Stimulated activated CD8-positive, alpha-beta memory T cell treated with anti-CD3 and anti-CD28 coated beads, Interleukin-15, amount 100 ng/mL, for 48 hours (primary cell): ENCODE measurements around the gene RASD2.

ENCODE experiments used
- DNase-seq, 2 donors: peaks; one replicate each; pipeline ENCODE4 v3.0.0-alpha.2; 2020; ENCODE audit warnings: low read depth in 2 of 2

The RASD2 gene

GRCh38 chr22:35560366-35560765 lies 19.7 kb downstream of the RASD2 start:
- no peak for DNase-seq

- DNase-seq: no peak
These were observed 20.2 kb downstream of the RASD2 start for GRCh38 chr22:35560824-35561223.

GRCh38 chr22:35561796-35562526 lies 21.3 kb downstream of the RASD2 start:
- no peak for DNase-seq

GRCh38 chr22:35563211-35563610 lies 22.6 kb downstream of the RASD2 start:
- no peak for DNase-seq

GRCh38 chr22:35564975-35565867 lies 24.6 kb downstream of the RASD2 start:
- no peak for DNase-seq

- DNase-seq: no peak
These were observed 26.9 kb downstream of the RASD2 start for GRCh38 chr22:35567351-35568141.

- no peak for DNase-seq
These were observed 28.4 kb downstream of the RASD2 start for GRCh38 chr22:35568751-35569739.

GRCh38 chr22:35569916-35570315 lies 29.3 kb downstream of the RASD2 start:
- DNase-seq: no peak

GRCh38 chr22:35570686-35571194 lies 30.1 kb downstream of the RASD2 start:
- no peak for DNase-seq

GRCh38 chr22:35572556-35572955 lies 31.9 kb downstream of the RASD2 start:
- no peak for DNase-seq

GRCh38 chr22:35575116-35575748 lies 34.6 kb downstream of the RASD2 start:
- DNase-seq: no peak

- no peak for DNase-seq
These were observed 36.0 kb downstream of the RASD2 start for GRCh38 chr22:35576671-35577070.

GRCh38 chr22:35577799-35578659 lies 37.4 kb downstream of the RASD2 start:
- no peak for DNase-seq

GRCh38 chr22:35578836-35579575 lies 38.4 kb downstream of the RASD2 start:
- no peak for DNase-seq

GRCh38 chr22:35580351-35581022 lies 39.9 kb downstream of the RASD2 start:
- DNase-seq: no peak

- no peak for DNase-seq
These were observed 40.4 kb downstream of the RASD2 start for GRCh38 chr22:35581023-35581413.

- DNase-seq: no peak
These were observed 41.7 kb downstream of the RASD2 start for GRCh38 chr22:35582218-35582860.
